PFSK-1 (cell line): ENCODE results near the gene VARS1.

Source experiments
- POLR2AphosphoS5 ChIP-seq: IDR thresholded peaks from 2 replicates; pipeline ENCODE4 v1.6.1; 2012; ENCODE audit warnings: low read depth, mild to moderate bottlenecking, control low read depth, low read length, moderate library complexity
- REST ChIP-seq, 2 experiments: IDR thresholded peaks; 2 replicates each; pipeline versions ENCODE4 v1.6.1 to v1.8.0; 2011 to 2012; ENCODE audit warnings: low read depth in 2 of 2, low read length in 2 of 2, control low read depth in 1 of 2, inconsistent platforms in 1 of 2, mild to moderate bottlenecking in 1 of 2, moderate library complexity in 1 of 2; ENCODE audit not compliant: insufficient read depth in 1 of 2

- TF ChIP-seq REST (IDR thresholded peaks at IDR 0.05; ENCODE audit: insufficient read depth in 1 of 2, low read depth in 2 of 2, low read length in 2 of 2): peak in 1 of 2 experiments; percentile 63; a peak in 1 of 4 replicates
- peak; percentile 100 for TF ChIP-seq POLR2AphosphoS5
Observed at GRCh38 chr6:31827286-31828079, 31.9 kb upstream of the VARS1 start, which contains the start of gene HSPA1B.
